Activated effector memory CD4-positive, alpha-beta T cell treated with Interleukin-2 at 50 U/mL for 16 hours (primary cell): ENCODE data around the gene BPIFB3.

Source experiments
- DNase-seq: peaks from one replicate; pipeline ENCODE4 v3.0.0-alpha.2; 2020

Gene BPIFB3

DNA sequence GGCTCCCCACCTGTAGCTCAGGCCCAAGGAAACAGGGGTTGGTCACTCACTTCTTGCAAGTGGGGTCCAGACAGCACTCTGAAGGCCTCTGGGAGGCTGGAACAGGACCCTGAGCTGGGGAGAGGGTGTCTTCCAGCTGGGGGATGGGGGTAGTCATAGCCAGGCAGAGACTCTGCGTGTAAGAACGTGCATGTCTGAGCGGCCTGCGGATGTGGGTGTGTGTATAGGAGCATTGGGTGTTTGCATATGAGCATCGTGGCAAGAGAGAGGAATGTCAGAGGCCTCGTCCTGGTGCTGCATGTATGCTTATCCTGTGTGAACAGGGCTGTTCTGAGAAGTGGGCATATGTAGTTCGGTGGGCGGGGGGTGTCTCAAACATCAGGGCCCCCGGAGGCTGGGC, 12.1 kb downstream of the BPIFB3 start:
- DNase-seq, result no peak

DNA sequence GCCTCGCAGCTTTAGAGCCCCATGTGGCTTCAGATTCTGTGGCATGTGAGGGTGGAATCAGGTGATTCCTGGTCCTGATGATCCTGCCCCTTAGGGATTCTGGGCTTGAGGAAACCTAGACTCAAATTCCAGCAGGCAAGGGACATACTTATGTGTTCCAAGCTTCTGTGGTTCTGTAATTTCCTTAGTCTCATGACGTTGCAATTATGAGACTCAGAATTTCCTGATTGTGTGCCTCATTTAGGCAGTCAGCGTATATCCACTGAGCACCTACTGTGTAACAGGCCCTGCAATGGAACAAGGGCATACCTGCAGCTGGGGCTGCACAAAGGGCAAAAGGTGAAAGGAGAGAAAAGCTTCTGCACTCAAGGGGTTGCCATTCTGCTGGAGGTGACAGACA, 14.1 kb downstream of the BPIFB3 start:
- DNase-seq, result no peak

DNA sequence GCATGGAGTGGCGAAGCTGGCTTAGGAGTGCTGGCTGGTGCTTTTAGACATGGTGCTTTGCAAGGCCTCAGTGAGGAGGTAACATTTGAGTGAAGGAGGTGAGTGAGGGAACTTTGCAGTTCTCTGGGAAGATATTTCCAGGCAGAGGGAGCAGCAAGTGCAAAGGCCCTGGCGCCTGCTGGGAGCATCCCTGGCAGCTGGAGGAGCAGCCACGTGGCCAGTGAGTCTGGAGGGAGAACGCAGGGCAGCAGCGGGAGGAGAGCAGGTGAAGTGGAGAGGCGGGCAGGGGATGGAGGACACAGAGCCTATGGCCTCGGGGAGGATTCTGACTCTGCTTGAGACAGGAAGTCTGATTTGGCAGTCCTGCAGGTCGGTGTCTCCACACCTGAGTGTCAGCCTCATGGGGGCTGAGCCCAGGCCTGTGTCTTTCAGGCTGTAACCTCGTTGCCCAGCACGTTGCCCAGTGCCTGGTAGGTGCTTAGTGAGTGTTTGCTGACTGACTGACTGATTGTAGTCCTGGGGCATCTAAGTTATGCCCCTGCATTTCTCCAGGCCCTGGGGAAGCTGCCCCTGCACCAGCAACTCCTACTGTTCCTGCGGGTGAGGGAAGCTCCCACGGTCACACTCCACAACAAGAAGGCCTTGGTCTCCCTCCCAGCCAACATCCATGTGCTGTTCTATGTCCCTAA, 14.7 kb downstream of the BPIFB3 start:
- no peak for DNase-seq

DNA sequence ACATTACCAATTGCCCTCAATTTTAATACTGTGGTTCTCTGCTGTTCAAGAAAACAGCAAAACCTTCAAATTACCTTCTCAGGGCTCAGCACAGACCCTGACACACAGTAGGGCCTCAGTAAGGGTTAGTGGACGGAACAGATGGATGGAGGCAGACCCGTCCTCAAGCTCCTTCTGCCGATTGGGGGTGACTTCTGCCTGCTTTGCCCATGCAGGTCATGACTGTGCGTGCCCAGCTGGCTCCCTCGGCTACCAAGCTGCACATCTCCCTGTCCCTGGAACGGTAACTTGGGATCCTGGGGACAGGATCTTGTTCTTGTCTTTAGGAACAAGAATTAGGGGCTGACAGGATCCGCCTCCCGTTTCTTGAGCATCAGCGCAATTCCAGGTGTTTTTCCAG, 16.0 kb downstream of the BPIFB3 start:
- DNase-seq, result no peak

DNA sequence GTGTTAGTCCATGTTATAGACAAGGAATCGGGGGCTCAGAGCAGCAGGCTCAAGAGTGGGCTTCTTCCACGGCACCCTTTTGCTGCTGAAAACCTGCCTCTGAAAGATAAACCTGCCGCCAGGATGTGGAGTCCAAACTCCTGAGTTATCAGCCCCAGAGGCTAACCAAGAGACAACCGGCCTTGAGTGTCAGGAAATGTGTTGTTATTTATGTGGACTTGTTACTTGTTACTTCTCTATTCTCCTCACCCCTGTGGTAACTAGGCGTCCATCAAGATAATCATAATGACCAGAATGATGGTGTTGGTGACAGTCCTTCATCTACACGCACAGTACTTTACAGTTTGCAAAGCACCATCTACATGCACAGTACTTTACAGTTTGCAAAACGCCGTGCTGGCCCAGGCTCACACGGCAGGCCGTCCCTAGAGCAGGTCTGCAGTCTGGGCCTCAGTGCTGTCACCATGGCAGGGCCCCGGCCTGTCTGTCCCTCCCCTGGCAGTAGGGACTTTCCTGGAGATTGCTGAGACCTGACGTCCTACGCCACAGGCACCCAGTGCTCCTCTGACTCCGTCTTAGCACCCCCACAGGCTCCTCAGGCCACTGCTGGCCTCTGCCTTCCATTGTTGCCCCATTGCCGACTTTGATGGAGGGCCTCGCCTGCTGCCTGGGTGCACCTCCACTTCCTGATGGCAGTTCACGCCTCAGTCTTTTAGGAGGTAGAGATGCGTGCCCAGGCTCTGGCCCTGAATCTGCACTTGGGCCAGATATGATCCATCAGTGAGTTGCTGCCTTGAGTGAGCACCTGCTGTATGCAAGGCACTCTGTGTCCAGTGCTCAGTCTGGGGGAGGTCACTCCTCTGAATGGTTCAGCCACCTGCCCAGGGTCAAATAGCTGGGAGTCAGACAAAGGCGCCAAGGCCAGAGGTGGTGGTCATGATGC, 16.7 kb downstream of the BPIFB3 start:
- no peak for DNase-seq

DNA sequence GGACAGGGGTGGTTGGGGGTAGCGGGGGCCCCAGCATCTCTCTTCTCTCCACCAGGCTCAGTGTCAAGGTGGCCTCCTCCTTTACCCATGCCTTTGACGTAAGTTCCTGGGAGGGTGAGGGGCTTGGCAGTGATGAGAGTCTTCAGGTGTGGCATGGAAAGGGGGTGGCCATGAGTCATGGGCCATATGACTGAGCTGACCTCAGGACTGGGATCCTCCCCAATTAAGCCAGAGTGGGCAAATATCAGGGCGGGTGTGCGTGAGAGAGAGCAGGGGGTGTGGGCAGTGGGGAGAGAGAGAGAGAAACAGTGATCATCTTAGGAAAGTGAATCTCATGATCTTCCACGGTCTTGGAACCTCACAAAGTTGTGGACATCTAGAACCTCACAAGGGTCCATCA, 17.5 kb downstream of the BPIFB3 start:
- no peak for DNase-seq

DNA sequence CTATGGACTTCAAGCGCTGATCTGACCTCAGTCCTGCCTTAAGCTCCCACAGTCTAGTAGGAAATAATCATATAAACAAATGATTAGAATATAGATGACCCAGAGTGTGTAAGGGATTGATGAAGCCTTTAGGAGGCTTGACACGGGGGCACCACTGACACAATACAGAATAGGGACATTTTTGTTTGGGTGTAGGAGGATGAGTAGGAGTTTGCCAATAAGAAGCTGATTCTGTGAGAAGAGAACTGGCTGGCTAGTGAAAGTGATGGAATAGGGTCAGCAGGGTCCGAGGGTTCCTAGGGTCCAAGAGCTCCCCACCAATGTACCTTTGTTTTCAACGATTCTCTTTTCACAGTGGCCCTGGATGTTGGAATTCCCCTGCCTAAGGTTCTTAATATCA, 18.7 kb downstream of the BPIFB3 start:
- DNase-seq, result no peak

DNA sequence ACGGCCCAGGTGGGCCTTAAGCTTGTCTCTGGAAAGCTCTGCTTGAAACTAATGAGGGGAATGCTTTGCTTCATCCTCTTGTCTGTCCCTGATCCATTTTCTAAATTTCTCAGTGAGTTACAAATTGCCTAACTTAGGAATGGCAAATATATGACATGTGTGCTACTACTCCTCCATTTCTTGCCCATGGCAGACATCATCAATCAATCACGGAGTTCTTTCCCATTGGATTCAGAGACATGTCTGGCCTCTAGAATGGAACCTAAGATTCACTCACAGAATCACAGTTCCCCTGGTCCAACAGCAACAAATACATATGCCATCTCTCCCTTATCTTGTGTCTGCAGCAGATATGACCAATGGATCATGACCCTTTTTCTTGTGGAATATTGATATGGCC, 19.1 kb downstream of the BPIFB3 start:
- DNase-seq, result no peak

DNA sequence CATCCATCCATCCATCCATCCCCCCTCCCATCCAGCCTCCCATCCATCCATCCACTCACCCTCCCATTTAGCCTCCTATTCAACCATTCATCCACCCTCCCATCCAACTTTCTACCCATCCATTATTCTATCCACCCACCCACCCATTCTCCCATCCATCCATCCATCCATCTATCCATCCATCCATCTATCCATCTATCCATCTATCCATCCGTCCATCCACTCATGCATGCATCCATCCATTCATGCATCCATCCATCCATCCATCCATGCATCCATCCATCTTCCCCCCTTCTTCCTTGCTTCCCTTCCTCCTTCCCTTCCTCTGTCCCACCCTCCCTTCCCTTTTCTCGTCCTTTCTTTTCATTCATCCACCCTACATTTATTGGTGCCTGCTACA, 21.0 kb downstream of the BPIFB3 start:
- no peak for DNase-seq

DNA sequence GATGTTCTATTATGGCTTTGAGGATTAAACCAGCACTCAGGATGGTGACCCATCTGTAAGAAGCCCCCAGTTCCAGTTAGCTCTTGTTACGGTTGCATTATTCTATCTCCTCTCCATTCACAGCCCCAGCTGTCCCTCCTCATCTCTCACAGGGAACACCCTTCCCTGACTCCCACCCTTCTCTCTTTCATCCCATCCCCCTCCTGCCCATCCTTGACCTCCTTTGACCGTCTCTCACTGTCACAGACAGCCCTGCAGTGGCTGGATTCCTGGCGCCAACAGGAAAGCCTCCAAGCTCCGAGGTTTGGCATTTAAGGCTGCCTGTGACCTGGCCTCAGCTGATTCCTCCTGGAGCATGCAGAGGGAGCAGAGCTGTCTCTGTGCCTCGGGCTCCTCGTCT, 21.6 kb downstream of the BPIFB3 start:
- DNase-seq, result no peak

DNA sequence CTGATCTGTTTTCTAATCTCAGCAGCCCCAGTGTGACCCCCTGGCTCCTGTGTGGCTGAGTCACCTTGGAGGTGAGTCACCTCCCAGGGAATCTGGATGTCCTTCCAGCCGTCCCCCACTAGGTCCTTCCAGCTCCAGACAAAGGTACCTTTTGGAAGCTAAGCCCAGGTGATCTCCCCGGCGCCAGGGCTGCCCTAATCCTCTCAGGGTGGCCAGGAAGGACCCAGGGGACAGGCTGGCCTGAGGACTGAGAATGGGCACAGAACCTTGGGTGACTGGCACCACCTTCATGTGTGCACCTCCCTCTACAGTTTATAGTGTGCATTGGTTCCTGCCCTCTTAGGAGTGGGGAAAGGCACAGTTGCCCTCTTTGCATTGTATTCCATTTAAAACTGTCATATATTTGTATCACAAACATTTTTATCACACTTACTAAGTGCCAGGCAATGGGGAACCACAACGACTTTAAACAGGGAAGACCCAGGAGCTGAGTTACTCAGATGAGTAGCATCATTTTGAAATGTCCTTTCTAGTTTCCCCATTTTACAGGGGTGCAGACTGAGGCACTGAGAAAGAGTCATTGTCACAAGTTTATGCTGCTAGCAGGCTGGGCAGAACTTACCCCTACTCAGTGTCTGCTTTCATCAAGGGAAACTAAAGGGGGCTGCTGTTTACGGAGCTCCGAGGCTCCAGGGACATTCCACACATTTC, 23.1 kb downstream of the BPIFB3 start:
- no peak for DNase-seq

DNA sequence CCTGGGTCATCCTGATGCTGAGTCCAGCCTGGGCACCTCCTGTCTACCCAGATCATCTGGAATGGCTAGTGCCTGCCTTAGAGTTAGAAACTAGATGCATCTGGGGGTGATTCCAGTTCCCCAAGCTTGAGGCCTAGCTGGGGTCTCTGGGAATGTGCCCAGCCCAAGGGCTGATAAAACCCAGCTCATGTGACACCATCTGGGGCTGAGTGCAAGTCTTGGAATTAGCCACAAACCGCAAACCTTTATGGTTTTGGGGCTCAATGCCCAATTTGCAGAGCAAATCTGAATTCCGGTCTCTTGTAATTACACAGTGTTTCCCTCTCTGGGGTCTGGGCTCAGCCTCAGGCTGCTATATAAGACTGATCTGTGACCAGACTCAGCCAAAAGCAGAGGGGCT, 25.6 kb downstream of the BPIFB3 start, which contains the start of gene BPIFB4:
Gene BPIFB4, plus strand, starts transcription at position 385 of the 400 bp plus-strand sequence. CDS start 1,884 bp downstream, outside the sequence.
- DNase-seq, result no peak

DNA sequence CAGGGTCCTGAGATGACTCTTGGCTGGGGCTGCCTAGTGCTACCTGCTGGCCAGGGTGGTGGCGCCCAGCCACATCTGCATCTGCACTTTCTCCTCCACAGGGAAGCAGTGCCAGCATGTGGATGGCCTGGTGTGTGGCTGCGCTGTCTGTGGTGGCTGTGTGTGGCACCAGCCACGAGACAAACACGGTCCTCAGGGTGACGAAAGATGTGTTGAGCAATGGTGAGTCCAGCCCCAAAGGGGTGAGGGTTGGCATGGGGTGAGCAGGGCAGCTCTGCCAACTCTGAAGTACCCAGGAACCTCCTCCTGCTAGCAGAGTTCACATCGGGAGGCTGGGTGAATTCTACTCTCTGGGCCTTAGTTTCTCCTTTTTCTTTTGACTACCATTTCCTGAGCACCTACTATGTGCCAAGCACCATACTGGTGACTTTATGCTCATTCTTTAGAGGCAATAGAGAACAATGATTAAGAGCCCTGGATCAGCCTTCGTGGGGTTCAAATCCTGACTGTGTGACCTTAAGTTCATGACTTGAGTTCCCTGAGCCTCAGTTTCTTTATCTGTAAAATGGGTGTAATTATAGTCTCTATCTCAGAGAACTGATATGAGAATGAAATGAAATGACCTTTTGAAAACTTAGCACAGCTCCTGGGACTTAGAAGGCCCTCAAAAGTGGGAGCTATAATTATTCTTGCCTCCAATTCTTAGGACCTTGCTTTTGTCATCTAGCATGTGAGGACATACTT, 27.9 kb downstream of the BPIFB3 start:
- no peak for DNase-seq

DNA sequence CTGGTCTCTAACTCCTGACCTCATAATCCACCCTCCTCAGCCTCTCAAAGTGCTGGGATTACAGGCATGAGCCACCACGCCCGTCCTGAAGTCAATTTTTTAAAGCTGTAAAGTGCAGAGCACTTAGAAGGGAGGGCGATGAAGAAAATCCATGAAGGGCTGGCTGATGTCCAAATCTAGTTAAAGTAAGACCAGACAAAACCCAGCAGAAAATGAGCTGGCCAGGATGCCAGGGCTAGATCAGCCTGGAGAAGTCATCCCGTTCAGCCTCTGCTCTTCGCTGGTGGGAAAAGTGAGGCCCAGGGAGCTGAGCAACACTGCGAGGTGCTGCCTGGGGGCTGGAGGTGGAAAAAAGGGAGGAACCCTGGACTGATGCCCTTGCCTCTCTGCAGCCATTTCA, 28.8 kb downstream of the BPIFB3 start:
- no peak for DNase-seq

DNA sequence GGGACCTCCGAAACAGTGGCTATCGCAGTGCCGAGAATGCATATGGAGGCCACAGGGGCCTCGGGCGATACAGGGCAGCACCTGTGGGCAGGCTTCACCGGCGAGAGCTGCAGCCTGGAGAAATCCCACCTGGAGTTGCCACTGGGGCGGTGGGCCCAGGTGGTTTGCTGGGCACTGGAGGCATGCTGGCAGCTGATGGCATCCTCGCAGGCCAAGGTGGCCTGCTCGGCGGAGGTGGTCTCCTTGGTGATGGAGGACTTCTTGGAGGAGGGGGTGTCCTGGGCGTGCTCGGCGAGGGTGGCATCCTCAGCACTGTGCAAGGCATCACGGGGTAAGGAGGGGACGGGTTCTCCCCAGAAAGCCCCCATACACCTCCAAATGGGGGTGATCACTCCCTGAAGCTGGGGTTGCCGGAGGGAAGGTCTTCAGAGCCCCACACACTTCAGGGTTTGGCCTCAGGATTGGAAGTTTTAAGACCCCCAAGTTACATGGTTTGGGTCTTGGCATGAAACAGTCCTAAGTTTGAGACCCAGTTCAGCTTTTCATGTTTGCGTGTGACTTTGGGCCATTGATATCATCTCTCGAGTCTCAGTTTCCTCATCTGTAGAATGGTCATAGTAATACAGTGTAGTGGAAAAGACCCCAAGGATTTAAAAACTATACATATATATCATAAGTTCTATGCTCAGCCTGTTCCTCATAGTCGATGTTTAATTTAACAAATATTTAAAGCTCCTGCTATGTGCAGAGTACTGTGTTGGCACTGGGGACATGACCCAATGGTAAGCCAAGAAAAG, 30.0 kb downstream of the BPIFB3 start:
- DNase-seq, result no peak

DNA sequence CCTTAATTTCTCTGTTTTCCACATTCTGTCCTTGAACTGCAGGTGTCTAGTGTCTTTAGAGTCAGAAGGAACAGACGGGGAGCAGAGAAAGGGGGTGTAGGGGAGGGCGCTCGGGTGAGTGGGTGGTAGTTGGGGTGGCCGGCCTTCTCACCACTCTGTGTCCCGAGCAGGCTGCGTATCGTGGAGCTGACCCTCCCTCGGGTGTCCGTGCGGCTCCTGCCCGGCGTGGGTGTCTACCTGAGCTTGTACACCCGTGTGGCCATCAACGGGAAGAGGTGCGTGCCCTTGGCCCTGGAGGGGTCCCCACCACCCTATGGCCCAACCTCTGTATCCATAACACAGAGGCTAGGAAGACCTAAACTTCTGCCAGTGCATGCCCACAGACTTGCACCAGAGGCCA, 31.0 kb downstream of the BPIFB3 start:
- no peak for DNase-seq

DNA sequence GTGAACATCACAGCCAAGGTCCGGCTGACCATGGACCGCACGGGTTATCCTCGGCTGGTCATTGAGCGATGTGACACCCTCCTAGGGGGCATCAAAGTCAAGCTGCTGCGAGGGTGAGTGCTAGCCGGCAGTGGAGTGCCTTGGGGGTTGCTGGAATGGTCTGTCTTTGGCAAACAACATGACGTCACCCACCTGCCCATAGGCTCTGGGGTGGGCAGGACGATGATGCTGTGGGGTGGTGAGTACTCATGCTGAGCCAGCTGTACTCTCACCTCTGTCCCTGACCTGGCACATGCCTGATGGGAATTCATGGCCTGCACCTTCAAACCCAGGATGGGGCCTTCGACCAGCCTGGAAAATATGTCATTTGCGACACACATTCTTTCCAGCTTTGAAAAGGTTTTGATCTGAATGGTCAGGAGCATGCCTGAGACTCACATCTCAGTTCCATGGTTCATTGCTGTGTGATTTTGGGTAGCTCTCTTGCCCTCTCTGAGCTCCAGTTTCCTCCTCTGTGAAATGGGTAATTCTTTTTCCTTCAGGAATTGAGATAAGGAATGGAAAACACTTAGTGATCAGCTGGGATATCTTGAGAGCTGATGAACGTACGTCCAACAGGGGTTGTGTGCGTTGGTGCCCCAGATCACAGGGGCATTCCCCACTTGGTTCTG, 32.5 kb downstream of the BPIFB3 start:
- DNase-seq, result no peak

DNA sequence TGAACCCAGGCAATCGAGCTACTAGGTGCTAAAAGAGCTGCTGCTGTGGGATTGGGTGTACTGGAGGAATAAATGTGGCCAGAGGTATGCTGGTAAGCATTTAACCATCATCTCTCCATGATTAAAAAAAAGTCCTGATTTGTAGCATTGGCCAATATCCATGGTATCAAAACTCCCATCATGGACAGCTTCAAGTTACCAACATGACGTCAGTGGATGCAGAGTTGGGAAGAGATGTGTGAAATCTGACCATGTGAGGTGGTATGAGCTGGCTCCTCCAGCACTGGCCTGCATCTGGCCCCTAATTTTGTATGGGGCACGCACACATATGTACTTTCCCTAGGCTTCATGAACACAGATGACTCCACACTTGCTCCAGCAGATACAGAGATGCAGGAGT, 37.4 kb downstream of the BPIFB3 start:
- no peak for DNase-seq

DNA sequence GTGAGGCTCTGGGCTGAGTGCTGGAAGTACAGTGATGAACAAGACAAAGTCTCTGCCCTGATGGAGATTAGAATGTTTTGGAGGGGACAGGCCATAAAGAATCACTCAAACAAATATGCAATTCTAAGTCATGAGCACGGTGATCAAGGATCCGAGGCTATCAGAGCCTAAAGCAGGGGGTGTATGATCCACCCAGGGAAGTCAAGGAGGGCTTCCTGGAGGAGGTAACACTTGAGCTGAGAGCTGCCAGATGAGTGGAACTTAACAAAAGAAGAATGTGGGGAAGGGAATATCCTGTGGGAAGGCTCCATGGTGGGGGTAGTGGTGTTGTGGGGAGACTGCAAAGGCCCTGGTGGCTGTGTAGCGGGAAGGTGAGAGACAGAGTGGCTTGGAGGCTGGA, 38.0 kb downstream of the BPIFB3 start:
- DNase-seq, result no peak

DNA sequence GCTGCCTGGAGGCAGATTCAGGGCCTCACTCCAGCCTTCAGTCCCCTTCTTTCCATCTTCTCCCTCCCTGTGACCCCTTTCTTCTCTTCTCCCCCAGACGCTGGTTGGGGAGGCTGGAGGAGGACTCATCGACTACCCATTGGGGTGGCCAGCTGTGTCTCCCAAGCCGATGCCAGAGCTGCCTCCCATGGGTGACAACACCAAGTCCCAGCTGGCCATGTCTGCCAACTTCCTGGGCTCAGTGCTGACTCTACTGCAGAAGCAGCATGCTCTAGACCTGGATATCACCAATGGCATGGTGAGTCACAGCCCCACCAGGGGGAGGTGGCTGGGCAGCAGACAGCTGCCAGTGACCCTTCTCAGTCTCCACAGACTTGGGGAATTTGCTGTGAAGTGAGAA, 38.7 kb downstream of the BPIFB3 start:
- DNase-seq, result no peak

DNA sequence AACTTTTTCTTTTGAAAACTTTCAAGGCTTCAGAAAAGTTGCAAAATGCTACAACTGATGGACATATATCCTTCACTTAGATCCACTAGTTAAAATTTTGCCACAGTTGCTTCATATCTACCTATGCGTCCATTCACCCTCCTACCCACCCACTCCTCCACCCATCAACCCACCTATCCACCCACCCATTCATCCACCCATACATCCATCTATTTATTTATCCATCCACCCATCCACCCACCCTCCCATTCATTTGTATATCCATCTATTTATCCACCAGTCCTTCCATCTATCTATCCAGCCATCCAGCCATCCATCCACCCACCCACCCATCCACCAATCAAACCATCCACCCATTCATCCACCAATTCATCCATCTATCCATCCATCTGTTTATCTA, 39.4 kb downstream of the BPIFB3 start:
- DNase-seq, result no peak
